ENCODE results near the gene PIP5K1A. TPM values are rescaled to one million over a fixed set of nuclear protein-coding genes. Genes with fewer than 3 reads are reported as not detected.

The PIP5K1A gene
- 63.3 and 78.3 TPM in 2 replicates for total RNA-seq (2014; rRNA removed)
- Bru-seq, nascent RNA = percentile 94 among the genes with signal in this experiment
- percentile 97 among the genes with signal in this experiment for BruChase-seq, experiment 1, labeled RNA remaining after a 6-hour chase
- percentile 97 among the genes with signal in this experiment for BruChase-seq, experiment 2, labeled RNA remaining after a 2-hour chase
- long read RNA-seq, transcript PIP5K1A-204 (15 exons, 3,737 nt) = minor isoform, 12 of 121 reads
- long read RNA-seq, transcript PIP5K1A-201 (15 exons, 3,767 nt) = major isoform, 33 of 121 reads
- long read RNA-seq, partial matches to known transcripts = 40 of 121 reads
- long read RNA-seq, other reads (novel, unspliced or antisense) = 33 of 121 reads

GRCh38 chr1:151198254-151199127 is at the start of gene PIP5K1A:
Gene PIP5K1A (plus strand): TSS chr1:151198552. CDS start chr1:151198997, 445 bp downstream.
- Histone ChIP-seq H3K4me3 (ENCODE audit: low read length) (peak within 1 kb of the TSS; percentile 96), H3K79me2 (ENCODE audit: low read length) (peaks cover 66% of the 10 kb centered on the region), H3K27me3 (ENCODE audit: low read length) (no peaks in the 10 kb centered on the region), H3K9me2 (replicated peaks; ENCODE audit: low read length) (no peaks in the 10 kb centered on the region), H2AFZ (ENCODE audit: low read length) (peak within 1 kb of the TSS; percentile 84), H4K20me1 (ENCODE audit: low read length) (peaks cover 21% of the 10 kb centered on the region), H3K4me2 (ENCODE audit: low read length) (peak within 1 kb of the TSS; percentile 89), H3K36me3 (ENCODE audit: low read depth, low read length) (peaks cover 14% of the 10 kb centered on the region), H3K9me3 (ENCODE audit: low read length) (no peaks in the 10 kb centered on the region), H3F3A (ENCODE audit: low read length, unreplicated experiment) (peaks cover 8% of the 10 kb centered on the region), H3K4me1 (ENCODE audit: insufficient read depth, low read length) (peaks cover 37% of the 10 kb centered on the region), H3K9ac (ENCODE audit: low read length) (peak within 1 kb of the TSS; percentile 93), H3K27ac (ENCODE audit: low read length) (peak within 1 kb of the TSS; percentile 83)
- TF ChIP-seq EZH2 (IDR thresholded peaks at IDR 0.05; ENCODE audit: low read length, unreplicated experiment) = no peak
- no peak for TF ChIP-seq CTCF (conservative IDR thresholded peaks at IDR 0.05; ENCODE audit: low read depth, low read length)
- TF ChIP-seq EZH2phosphoT487 (IDR thresholded peaks at IDR 0.05; ENCODE audit: borderline replicate concordance, low read length) = no peak
- ATAC-seq = peak; percentile 64
- CTCF ChIA-PET = no interaction called here
- intact Hi-C loops (cut with micrococcal nuclease) = loop anchor here (5.0 to 10.0 kb wide), 2 partner anchors 129 to 346 kb away; partner anchors contain the start of genes PI4KB and TUFT1
- BruUV-seq (replicated peaks) = TSS peak; percentile 58
- POLR2A ChIA-PET (ENCODE audit: unreplicated experiment) = interaction anchor here (0.7 kb wide), 2 partner anchors 9 to 296 kb away, joined by 3 read pairs; no protein-coding TSS in a partner anchor
- peak; percentile 99 for DNase-seq

- CTCF ChIA-PET = interaction anchor here (0.6 to 2.4 kb wide), 3 partner anchors 30 to 916 kb away, joined by 3 to 28 read pairs (median 4); no protein-coding TSS in a partner anchor
- H3K36me3 ChIP-seq (ENCODE audit: low read depth, low read length) = peaks cover 1% of the 10 kb centered on the region; the same call in 1 of the 2 replicates
- H2AFZ ChIP-seq (ENCODE audit: low read length) = no peak within 1 kb of the TSS
- H3K27ac ChIP-seq (ENCODE audit: low read length) = no peak within 1 kb of the TSS
- ATAC-seq = peak; percentile 81
- no peaks in the 10 kb centered on the region for H3K9me2 ChIP-seq (replicated peaks; ENCODE audit: low read length)
- no TSS peak for BruUV-seq (replicated peaks)
- no peaks in the 10 kb centered on the region for H3K79me2 ChIP-seq (ENCODE audit: low read length)
- TF ChIP-seq EZH2phosphoT487 (IDR thresholded peaks at IDR 0.05; ENCODE audit: borderline replicate concordance, low read length) (no peak), EZH2 (IDR thresholded peaks at IDR 0.05; ENCODE audit: low read length, unreplicated experiment) (no peak), CTCF (conservative IDR thresholded peaks at IDR 0.05; ENCODE audit: low read depth, low read length) (no peak)
- POLR2A ChIA-PET (ENCODE audit: unreplicated experiment) = interaction anchor here (0.5 to 0.6 kb wide), 2 partner anchors 36 to 248 kb away, joined by 4 read pairs; no protein-coding TSS in a partner anchor
- intact Hi-C loops (cut with micrococcal nuclease) = loop anchor here (1.0 to 10.0 kb wide), 2 partner anchors 57 to 132 kb away; no protein-coding TSS in a partner anchor
- no peak within 1 kb of the TSS for H3K9ac ChIP-seq (ENCODE audit: low read length)
- no peaks in the 10 kb centered on the region for H3K4me1 ChIP-seq (ENCODE audit: insufficient read depth, low read length)
- no peak within 1 kb of the TSS for H3K4me2 ChIP-seq (ENCODE audit: low read length)
- no peak for DNase-seq
- H3K4me3 ChIP-seq (ENCODE audit: low read length) = no peak within 1 kb of the TSS
- H3K27me3 ChIP-seq (ENCODE audit: low read length) = no peaks in the 10 kb centered on the region
- no peaks in the 10 kb centered on the region for H4K20me1 ChIP-seq (ENCODE audit: low read length)
- no peaks in the 10 kb centered on the region for H3F3A ChIP-seq (ENCODE audit: low read length, unreplicated experiment)
- no peaks in the 10 kb centered on the region for H3K9me3 ChIP-seq (ENCODE audit: low read length)
Measured at GRCh38 chr1:151156515-151156819, 41.9 kb upstream of the PIP5K1A start, which contains the start of gene TNFAIP8L2. Gene TNFAIP8L2 (plus strand): TSS chr1:151156649. CDS start chr1:151158698, 2,049 bp downstream.

All from PC-3 (cell line).